ENCODE results near the gene THAP2.

Gene THAP2

DNA sequence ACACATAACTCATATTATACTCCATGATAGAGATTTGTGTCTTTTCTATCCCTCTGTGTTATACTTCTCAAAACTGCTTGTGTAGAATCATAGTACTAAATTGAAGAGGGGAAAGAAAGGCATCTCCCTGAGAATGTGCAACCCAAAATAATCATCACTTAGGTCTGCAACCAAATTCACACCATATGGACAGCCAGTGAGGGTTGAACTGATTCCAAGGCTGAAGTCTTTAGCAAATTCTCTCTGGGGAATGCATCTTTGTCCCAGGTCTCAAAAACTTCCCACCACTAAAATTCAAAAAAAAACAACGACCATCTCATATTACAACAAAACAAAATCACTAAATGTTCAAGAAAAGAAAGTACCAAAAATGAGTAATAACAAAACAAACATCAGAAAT lies 11.4 kb upstream of the THAP2 start:
- H3K27me3 ChIP-seq (ENCODE audit: insufficient read depth, poor library complexity, severe bottlenecking): no peaks in the 10 kb centered on the region
- TF ChIP-seq SPI1 (IDR thresholded peaks at IDR 0.05; ENCODE audit: borderline replicate concordance, low read depth) (no peak), GABPA (IDR thresholded peaks at IDR 0.05; ENCODE audit: low read depth) (no peak), POLR2AphosphoS5 (IDR thresholded peaks at IDR 0.05; ENCODE audit: low read depth) (no peak)
- TF ChIP-seq, protein P1, sequence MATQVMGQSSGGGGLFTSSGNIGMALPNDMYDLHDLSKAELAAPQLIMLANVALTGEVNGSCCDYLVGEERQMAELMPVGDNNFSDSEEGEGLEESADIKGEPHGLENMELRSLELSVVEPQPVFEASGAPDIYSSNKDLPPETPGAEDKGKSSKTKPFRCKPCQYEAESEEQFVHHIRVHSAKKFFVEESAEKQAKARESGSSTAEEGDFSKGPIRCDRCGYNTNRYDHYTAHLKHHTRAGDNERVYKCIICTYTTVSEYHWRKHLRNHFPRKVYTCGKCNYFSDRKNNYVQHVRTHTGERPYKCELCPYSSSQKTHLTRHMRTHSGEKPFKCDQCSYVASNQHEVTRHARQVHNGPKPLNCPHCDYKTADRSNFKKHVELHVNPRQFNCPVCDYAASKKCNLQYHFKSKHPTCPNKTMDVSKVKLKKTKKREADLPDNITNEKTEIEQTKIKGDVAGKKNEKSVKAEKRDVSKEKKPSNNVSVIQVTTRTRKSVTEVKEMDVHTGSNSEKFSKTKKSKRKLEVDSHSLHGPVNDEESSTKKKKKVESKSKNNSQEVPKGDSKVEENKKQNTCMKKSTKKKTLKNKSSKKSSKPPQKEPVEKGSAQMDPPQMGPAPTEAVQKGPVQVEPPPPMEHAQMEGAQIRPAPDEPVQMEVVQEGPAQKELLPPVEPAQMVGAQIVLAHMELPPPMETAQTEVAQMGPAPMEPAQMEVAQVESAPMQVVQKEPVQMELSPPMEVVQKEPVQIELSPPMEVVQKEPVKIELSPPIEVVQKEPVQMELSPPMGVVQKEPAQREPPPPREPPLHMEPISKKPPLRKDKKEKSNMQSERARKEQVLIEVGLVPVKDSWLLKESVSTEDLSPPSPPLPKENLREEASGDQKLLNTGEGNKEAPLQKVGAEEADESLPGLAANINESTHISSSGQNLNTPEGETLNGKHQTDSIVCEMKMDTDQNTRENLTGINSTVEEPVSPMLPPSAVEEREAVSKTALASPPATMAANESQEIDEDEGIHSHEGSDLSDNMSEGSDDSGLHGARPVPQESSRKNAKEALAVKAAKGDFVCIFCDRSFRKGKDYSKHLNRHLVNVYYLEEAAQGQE (IDR thresholded peaks at IDR 0.05; ENCODE audit: insufficient replicate concordance, low read depth): no peak
- TF ChIP-seq, protein P2, sequence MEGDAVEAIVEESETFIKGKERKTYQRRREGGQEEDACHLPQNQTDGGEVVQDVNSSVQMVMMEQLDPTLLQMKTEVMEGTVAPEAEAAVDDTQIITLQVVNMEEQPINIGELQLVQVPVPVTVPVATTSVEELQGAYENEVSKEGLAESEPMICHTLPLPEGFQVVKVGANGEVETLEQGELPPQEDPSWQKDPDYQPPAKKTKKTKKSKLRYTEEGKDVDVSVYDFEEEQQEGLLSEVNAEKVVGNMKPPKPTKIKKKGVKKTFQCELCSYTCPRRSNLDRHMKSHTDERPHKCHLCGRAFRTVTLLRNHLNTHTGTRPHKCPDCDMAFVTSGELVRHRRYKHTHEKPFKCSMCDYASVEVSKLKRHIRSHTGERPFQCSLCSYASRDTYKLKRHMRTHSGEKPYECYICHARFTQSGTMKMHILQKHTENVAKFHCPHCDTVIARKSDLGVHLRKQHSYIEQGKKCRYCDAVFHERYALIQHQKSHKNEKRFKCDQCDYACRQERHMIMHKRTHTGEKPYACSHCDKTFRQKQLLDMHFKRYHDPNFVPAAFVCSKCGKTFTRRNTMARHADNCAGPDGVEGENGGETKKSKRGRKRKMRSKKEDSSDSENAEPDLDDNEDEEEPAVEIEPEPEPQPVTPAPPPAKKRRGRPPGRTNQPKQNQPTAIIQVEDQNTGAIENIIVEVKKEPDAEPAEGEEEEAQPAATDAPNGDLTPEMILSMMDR (IDR thresholded peaks at IDR 0.05; ENCODE audit: insufficient read depth, low read length): no peak
- no peak overlapping the region for H3K27ac ChIP-seq (replicated peaks)
- DNase-seq (ENCODE audit: low read depth in 1 of 2, low spot score in 1 of 2): no peak
- no peak overlapping the region for H3K4me3 ChIP-seq (replicated peaks; ENCODE audit: insufficient read depth, low read length)

DNA sequence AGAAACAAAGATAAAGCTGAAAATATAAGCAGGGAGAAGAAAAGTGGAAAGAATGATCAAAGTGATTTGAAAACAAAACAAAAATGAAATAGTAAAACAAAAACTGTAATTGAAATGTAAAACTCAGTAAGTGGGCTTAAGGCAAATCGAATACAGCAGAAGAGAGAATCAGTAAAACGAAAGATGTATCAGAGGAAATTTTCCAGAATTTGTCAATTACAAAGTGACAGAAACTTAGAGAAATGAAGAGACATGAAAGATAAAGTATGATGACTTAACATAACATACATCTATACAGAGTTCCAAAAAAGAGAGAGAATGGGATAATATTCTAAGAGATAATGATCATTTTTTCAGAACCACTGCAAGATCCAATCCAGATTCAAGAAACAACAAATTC lies 11.0 kb upstream of the THAP2 start:
- TF ChIP-seq SPI1 (IDR thresholded peaks at IDR 0.05; ENCODE audit: borderline replicate concordance, low read depth) (no peak), POLR2AphosphoS5 (IDR thresholded peaks at IDR 0.05; ENCODE audit: low read depth) (no peak), GABPA (IDR thresholded peaks at IDR 0.05; ENCODE audit: low read depth) (no peak)
- TF ChIP-seq, protein P1 (IDR thresholded peaks at IDR 0.05; ENCODE audit: insufficient replicate concordance, low read depth): no peak
- TF ChIP-seq, protein P2 (IDR thresholded peaks at IDR 0.05; ENCODE audit: insufficient read depth, low read length): no peak
- DNase-seq (ENCODE audit: low read depth in 1 of 2, low spot score in 1 of 2): no peak
- no peak overlapping the region for H3K27ac ChIP-seq (replicated peaks)
- no peak overlapping the region for H3K4me3 ChIP-seq (replicated peaks; ENCODE audit: insufficient read depth, low read length)
- no peaks in the 10 kb centered on the region for H3K27me3 ChIP-seq (ENCODE audit: insufficient read depth, poor library complexity, severe bottlenecking)

DNA sequence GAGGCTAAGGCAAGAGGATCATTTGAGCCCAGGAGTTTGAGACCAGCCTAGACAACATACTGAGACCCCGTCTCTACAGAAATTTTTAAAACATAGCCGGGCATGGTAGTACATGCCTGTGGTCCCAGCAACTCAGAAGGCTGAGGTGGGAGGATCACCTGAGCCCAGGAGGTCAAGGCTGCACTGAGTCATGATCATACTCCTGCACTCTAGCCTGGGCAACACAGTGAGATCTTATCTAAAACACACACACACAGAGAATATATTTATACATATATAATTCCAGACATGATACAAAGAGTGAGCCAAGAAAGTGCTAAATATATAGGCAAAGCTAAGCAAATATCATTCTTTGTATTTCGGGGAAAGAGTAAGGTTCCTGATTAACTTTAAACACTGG lies 9.9 kb upstream of the THAP2 start:
- DNase-seq (ENCODE audit: low read depth in 1 of 2, low spot score in 1 of 2): no peak
- Histone ChIP-seq H3K27me3 (ENCODE audit: insufficient read depth, poor library complexity, severe bottlenecking) (no peaks in the 10 kb centered on the region), H3K4me3 (replicated peaks; ENCODE audit: insufficient read depth, low read length) (no peak overlapping the region), H3K27ac (replicated peaks) (no peak overlapping the region)
- TF ChIP-seq, protein P1 (IDR thresholded peaks at IDR 0.05; ENCODE audit: insufficient replicate concordance, low read depth): no peak
- TF ChIP-seq, protein P2 (IDR thresholded peaks at IDR 0.05; ENCODE audit: insufficient read depth, low read length): no peak
- TF ChIP-seq GABPA (IDR thresholded peaks at IDR 0.05; ENCODE audit: low read depth): no peak
- TF ChIP-seq POLR2AphosphoS5 (IDR thresholded peaks at IDR 0.05; ENCODE audit: low read depth): no peak
- TF ChIP-seq SPI1 (IDR thresholded peaks at IDR 0.05; ENCODE audit: borderline replicate concordance, low read depth): no peak

All from HL-60 (cell line).